ENCODE measurements around the gene LIMS1. TPM values are rescaled to one million over a fixed set of nuclear protein-coding genes. Genes with fewer than 3 reads are reported as not detected.
"Not testable (repeated sequence)": the region's sequence is repeated elsewhere in the genome, so short reads cannot be mapped to it uniquely, and the experiment has no call there.

Gene LIMS1
- total RNA-seq, 1 experiment from 2014 or later, result 101 TPM

GRCh38 chr2:108554528-108554927 lies 20.3 kb downstream of the LIMS1 start:
- ChIA-PET CTCF (no interaction called here), POLR2A (no interaction called here)
- Histone ChIP-seq H3K4me3 (ENCODE audit: low read depth in 2 of 2, low read length in 2 of 2) (no peak overlapping the region), H3K27ac (ENCODE audit: low read length) (no peak overlapping the region), H3K36me3 (ENCODE audit: control insufficient read depth, insufficient read depth, low read length) (no peaks in the 10 kb centered on the region), H3K4me1 (ENCODE audit: control insufficient read depth, insufficient read depth, low read length) (peaks cover 2% of the 10 kb centered on the region; the same call in 1 of the 2 replicates), H3K27me3 (ENCODE audit: control insufficient read depth, insufficient read depth, low read length) (no peaks in the 10 kb centered on the region), H3K9me3 (ENCODE audit: control insufficient read depth, insufficient read depth, low read depth, low read length) (no peaks in the 10 kb centered on the region)
- no TSS peak for BruUV-seq (replicated peaks)
- in situ Hi-C loops (cut with HindIII; ENCODE audit: low pct_unique_long_range_greater_than_20kb, low sequenced_read_pairs) (loop anchor here (25.0 kb wide), 1 partner anchor 92 kb away; no protein-coding TSS in a partner anchor), intact Hi-C loops (cut with micrococcal nuclease; ENCODE audit: unreplicated experiment) (no loop called here)
- DNase-seq (ENCODE audit: low read depth, low spot score) (no peak), ATAC-seq (no peak)
- TF ChIP-seq CTCF (IDR thresholded peaks at IDR 0.05), result no peak
- TF ChIP-seq TCF7L2 (IDR thresholded peaks at IDR 0.05; ENCODE audit: low read depth, low read length), result no peak
- TF ChIP-seq POLR2AphosphoS5 (IDR thresholded peaks at IDR 0.05; ENCODE audit: low read depth, low read length), result no peak
- TF ChIP-seq SIN3A (IDR thresholded peaks at IDR 0.05; ENCODE audit: borderline replicate concordance, insufficient read depth, low read depth, low read length), result no peak
- TF ChIP-seq, protein P1, sequence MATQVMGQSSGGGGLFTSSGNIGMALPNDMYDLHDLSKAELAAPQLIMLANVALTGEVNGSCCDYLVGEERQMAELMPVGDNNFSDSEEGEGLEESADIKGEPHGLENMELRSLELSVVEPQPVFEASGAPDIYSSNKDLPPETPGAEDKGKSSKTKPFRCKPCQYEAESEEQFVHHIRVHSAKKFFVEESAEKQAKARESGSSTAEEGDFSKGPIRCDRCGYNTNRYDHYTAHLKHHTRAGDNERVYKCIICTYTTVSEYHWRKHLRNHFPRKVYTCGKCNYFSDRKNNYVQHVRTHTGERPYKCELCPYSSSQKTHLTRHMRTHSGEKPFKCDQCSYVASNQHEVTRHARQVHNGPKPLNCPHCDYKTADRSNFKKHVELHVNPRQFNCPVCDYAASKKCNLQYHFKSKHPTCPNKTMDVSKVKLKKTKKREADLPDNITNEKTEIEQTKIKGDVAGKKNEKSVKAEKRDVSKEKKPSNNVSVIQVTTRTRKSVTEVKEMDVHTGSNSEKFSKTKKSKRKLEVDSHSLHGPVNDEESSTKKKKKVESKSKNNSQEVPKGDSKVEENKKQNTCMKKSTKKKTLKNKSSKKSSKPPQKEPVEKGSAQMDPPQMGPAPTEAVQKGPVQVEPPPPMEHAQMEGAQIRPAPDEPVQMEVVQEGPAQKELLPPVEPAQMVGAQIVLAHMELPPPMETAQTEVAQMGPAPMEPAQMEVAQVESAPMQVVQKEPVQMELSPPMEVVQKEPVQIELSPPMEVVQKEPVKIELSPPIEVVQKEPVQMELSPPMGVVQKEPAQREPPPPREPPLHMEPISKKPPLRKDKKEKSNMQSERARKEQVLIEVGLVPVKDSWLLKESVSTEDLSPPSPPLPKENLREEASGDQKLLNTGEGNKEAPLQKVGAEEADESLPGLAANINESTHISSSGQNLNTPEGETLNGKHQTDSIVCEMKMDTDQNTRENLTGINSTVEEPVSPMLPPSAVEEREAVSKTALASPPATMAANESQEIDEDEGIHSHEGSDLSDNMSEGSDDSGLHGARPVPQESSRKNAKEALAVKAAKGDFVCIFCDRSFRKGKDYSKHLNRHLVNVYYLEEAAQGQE (IDR thresholded peaks at IDR 0.05; ENCODE audit: insufficient read depth in 1 of 2, low read depth in 2 of 2, low read length in 1 of 2), result no peak

DNA sequence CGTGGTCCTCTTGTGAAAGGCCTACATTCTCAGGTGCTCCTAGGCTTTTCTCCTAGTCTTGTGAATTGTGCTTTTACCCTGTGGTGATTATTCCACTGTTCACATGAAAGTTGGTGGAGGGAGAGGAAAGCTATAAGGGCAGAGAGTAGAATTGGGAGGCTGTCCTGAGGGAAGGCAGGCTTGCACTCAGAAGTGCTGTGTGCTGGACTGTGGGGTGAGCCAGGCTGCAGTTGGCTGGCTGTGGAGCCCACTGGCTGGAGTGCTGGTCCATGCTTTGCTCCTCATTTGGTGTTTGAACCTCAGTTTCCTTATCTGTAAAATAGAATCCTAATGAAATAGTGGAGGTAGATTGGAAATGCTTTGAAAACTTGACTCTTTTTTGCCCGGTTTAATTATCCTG lies 21.3 kb downstream of the LIMS1 start:
- Histone ChIP-seq H3K27me3 (ENCODE audit: control insufficient read depth, insufficient read depth, low read length) (no peaks in the 10 kb centered on the region), H3K4me3 (ENCODE audit: low read depth in 2 of 2, low read length in 2 of 2) (no peak overlapping the region), H3K36me3 (ENCODE audit: control insufficient read depth, insufficient read depth, low read length) (no peaks in the 10 kb centered on the region), H3K27ac (ENCODE audit: low read length) (no peak overlapping the region), H3K9me3 (ENCODE audit: control insufficient read depth, insufficient read depth, low read depth, low read length) (no peaks in the 10 kb centered on the region), H3K4me1 (ENCODE audit: control insufficient read depth, insufficient read depth, low read length) (peaks cover 2% of the 10 kb centered on the region; the same call in 1 of the 2 replicates)
- no peak for DNase-seq (ENCODE audit: low read depth, low spot score)
- BruUV-seq (replicated peaks), result no TSS peak
- ChIA-PET POLR2A (no interaction called here), CTCF (no interaction called here)
- no peak for ATAC-seq
- in situ Hi-C loops (cut with HindIII; ENCODE audit: low pct_unique_long_range_greater_than_20kb, low sequenced_read_pairs) (loop anchor here (25.0 kb wide), 1 partner anchor 93 kb away; no protein-coding TSS in a partner anchor), intact Hi-C loops (cut with micrococcal nuclease; ENCODE audit: unreplicated experiment) (no loop called here)
- TF ChIP-seq TCF7L2 (IDR thresholded peaks at IDR 0.05; ENCODE audit: low read depth, low read length) (no peak), SIN3A (IDR thresholded peaks at IDR 0.05; ENCODE audit: borderline replicate concordance, insufficient read depth, low read depth, low read length) (no peak), CTCF (IDR thresholded peaks at IDR 0.05) (no peak), POLR2AphosphoS5 (IDR thresholded peaks at IDR 0.05; ENCODE audit: low read depth, low read length) (no peak)
- TF ChIP-seq, protein P1 (IDR thresholded peaks at IDR 0.05; ENCODE audit: insufficient read depth in 1 of 2, low read depth in 2 of 2, low read length in 1 of 2), result no peak

GRCh38 chr2:108556581-108556980 lies 22.3 kb downstream of the LIMS1 start:
- H3K27ac ChIP-seq (ENCODE audit: low read length); BruUV-seq (replicated peaks); intact Hi-C loops (cut with micrococcal nuclease; ENCODE audit: unreplicated experiment); H3K27me3 ChIP-seq (ENCODE audit: control insufficient read depth, insufficient read depth, low read length); DNase-seq (ENCODE audit: low read depth, low spot score); ATAC-seq; H3K4me1 ChIP-seq (ENCODE audit: control insufficient read depth, insufficient read depth, low read length); H3K36me3 ChIP-seq (ENCODE audit: control insufficient read depth, insufficient read depth, low read length); H3K9me3 ChIP-seq (ENCODE audit: control insufficient read depth, insufficient read depth, low read depth, low read length); CTCF ChIA-PET; POLR2A ChIA-PET; H3K4me3 ChIP-seq (ENCODE audit: low read depth in 2 of 2, low read length in 2 of 2): not testable (repeated sequence)
- in situ Hi-C loops (cut with HindIII; ENCODE audit: low pct_unique_long_range_greater_than_20kb, low sequenced_read_pairs), result loop anchor here (25.0 kb wide), 1 partner anchor 94 kb away; no protein-coding TSS in a partner anchor
